GM12875 (cell line): Measurements from ENCODE around the gene EPG5.

Experiments
- H3K4me3 ChIP-seq: one replicate; pipeline ENCODE4 v1.5.1; 2011; ENCODE audit warnings: low read depth, low read length, control low read depth
- TF ChIP-seq, protein P1 (sequence below): IDR thresholded peaks from 2 replicates; pipeline ENCODE4 v1.5.1; 2011; ENCODE audit warnings: low read depth, mild to moderate bottlenecking, control low read depth, inconsistent platforms, low read length, moderate library complexity, borderline replicate concordance; ENCODE audit not compliant: insufficient read depth

Gene EPG5

DNA sequence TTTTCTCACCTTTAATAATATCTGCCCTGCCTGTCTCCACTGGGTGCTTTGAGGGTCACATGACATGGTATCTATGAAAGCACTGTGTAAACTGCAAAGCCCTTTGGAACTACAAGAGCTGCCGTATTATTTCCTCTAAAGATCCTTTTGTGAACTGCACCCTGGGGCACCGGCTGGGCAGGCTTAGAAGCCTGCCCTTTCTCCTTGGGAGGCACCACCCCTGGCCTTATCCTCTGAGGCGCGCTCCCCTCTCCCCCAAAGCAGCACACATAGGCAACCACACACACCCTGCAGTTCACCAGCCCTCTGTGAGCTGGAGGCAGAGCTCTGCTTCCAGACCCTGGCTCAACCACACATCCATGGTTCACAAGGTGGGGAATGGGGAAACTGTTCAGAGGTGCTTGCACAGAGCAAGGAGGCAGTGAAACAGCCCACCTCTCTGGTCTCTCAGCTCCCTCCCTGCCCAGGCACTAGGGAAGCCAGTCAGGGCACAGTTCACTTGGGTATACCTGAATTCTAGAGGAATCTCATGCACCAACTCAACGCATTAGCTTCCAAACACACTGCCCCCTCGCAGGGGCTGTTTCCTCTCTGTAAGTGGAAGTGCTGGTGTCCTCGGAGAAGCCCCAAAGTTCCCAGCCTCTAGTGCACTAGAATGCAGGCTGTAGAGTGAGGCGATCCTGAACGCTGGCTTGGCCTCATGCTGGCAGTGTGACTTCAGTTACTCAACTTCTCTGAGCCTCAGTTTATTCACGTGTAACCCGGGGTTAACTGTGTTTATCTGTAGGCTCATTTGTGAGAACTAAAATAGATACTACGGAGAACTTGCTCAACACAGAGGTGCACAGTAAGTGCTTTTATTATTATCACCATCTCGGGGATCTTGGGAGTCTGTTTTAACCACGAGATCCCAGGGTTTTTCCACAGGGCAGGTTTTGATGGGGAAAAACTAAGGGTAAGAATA lies 130.6 kb downstream of the EPG5 start:
- H3K4me3 ChIP-seq = no peak overlapping the region
- TF ChIP-seq, protein P1, sequence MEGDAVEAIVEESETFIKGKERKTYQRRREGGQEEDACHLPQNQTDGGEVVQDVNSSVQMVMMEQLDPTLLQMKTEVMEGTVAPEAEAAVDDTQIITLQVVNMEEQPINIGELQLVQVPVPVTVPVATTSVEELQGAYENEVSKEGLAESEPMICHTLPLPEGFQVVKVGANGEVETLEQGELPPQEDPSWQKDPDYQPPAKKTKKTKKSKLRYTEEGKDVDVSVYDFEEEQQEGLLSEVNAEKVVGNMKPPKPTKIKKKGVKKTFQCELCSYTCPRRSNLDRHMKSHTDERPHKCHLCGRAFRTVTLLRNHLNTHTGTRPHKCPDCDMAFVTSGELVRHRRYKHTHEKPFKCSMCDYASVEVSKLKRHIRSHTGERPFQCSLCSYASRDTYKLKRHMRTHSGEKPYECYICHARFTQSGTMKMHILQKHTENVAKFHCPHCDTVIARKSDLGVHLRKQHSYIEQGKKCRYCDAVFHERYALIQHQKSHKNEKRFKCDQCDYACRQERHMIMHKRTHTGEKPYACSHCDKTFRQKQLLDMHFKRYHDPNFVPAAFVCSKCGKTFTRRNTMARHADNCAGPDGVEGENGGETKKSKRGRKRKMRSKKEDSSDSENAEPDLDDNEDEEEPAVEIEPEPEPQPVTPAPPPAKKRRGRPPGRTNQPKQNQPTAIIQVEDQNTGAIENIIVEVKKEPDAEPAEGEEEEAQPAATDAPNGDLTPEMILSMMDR = no peak

DNA sequence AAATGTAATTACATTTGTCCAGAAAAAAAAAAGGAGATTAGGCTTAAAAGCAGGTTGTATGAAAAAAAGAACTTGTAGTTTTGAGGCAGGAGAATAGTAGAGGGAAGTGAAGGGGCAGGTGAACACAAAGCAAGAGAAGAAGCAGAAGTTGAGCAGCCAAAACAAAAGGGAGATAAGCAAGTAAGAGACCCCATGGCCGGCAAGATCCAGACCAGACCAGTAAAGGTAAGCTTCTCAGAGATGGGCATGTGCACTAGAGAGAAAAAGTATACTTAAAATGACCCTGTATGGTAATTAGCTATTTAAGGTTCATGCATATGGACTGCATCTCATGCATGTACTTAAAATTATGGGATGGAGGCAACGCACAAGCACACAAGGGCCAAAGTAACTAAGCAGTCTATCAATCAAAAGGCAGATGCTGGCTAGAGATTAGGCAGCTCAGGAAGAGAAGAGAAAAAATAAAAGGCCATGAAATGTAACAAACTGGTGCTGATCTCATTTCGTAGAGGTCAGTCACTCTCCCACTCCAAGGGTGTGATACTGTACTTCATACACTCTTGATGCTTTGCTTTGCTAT lies 132.0 kb downstream of the EPG5 start:
- no peak overlapping the region for H3K4me3 ChIP-seq
- TF ChIP-seq, protein P1 = no peak

DNA sequence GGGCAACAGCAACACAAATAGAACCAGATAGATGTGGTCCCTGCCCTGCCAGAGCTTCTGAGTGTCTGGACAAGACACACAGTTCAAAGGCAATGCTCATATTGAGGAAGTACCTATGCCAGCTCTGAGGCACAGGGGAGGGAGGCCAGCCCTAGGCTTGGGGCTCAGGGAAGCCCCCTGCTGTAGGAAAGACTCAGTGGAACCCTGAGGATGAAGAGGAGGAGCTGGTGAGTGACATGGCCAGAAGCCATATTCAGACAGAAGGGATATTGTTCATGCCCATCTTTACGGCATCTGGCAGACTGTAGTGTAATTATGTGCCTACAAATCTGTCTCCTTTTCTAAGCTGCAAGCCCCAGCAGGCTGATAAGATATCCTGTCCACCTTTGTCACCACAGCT lies 132.8 kb downstream of the EPG5 start:
- TF ChIP-seq, protein P1 = no peak

DNA sequence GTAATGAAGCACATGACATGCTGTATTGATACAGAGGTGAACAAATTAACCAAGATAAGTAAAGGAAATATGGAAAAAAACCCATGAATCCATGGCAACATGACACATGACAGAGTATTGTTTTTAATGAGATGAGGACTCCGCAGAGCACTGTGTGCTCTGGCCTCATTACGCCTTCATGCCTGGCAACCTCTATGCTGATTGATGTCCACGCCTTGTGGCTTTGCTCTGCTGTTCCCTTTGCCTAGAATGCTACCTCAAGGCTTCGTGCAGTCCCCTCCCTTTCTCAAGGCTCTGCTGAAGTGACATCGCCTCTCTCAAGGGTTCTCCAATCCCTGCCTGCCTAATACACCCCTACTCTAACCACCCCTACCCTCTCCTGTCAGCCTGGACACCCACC lies 133.3 kb downstream of the EPG5 start:
- H3K4me3 ChIP-seq = no peak overlapping the region
- TF ChIP-seq, protein P1 = no peak

More for the DNA sequence above, 132.8 kb downstream of the EPG5 start:
- no peak overlapping the region for H3K4me3 ChIP-seq

DNA sequence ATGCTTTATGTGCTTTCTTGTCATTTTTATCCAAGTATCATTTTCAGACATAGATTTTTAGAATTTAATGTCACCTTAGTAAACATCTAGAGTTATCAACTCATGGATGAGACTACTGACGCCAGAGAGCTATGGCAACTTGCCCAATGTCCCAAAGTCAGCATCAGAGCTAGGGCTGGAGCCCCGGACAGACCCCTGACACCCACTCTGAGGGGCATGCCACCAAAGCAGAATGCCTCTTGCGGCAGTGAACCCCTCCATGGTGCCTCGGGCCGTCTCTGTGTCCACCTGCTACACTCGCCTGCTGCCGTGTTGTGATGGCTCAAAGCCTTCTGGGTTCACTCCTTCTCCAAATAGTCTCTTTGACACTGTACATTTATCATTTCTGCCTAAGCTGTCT lies 136.2 kb downstream of the EPG5 start:
- TF ChIP-seq, protein P1 = no peak

DNA sequence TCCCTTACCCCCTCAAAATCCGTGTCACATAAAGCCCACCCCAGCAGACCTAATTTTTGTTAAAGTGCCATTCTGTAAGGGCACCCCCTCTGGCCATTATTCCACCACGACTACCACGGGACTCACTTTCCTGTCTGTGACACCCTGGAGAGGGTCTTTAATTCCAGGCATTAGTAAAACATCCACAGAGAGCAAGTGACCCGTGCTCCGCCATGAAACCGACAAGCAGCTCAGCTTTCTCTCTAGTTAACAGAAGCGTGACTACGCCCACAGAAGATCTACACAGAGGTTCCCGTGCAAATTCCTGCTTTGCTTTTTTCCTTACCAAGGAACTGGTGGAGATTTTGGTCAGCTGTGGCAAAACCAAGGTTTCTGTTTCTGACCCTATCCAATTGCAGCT lies 137.3 kb downstream of the EPG5 start:
- TF ChIP-seq, protein P1 = no peak
- H3K4me3 ChIP-seq = no peak overlapping the region

More for the DNA sequence above, 136.2 kb downstream of the EPG5 start:
- H3K4me3 ChIP-seq = no peak overlapping the region
